GM19395 (cell line): ENCODE data around the gene ADAMTSL1.

Experiments
- ATAC-seq: cut with Tn5 transposase; IDR thresholded peaks from one replicate; pipeline ENCODE4 v1.9.1; 2021; ENCODE audit warnings: mild to moderate bottlenecking, moderate library complexity; ENCODE audit not compliant: unreplicated experiment

ADAMTSL1 gene

GRCh38 chr9:18766989-18767550 lies 293.1 kb downstream of the ADAMTSL1 start:
- ATAC-seq = no peak

GRCh38 chr9:18768951-18769622 lies 295.1 kb downstream of the ADAMTSL1 start:
- ATAC-seq = peak; percentile 91

- no peak for ATAC-seq
These were observed 296.4 kb downstream of the ADAMTSL1 start for GRCh38 chr9:18770131-18770908.

DNA sequence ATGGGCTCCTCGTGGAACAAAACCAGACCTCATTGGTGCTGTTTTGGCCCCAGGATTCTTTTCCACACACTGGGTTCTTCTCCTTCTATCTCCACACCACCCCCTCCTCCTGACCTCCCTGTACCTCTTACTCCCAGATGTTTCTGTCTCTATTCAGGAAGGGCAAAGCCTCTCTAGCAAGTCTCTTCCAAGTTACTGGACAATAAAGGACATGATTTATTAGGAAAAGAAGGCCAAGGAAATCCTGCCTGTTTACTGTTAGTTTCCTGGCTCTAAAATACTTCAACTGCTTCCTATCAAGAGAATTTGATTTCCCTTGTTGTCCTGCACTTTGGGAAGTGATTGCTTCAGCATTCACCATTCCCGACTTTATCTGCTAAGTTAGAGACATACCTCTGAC lies 297.1 kb downstream of the ADAMTSL1 start:
- ATAC-seq = no peak

- no peak for ATAC-seq
These were observed 297.8 kb downstream of the ADAMTSL1 start for GRCh38 chr9:18771763-18772162.

DNA sequence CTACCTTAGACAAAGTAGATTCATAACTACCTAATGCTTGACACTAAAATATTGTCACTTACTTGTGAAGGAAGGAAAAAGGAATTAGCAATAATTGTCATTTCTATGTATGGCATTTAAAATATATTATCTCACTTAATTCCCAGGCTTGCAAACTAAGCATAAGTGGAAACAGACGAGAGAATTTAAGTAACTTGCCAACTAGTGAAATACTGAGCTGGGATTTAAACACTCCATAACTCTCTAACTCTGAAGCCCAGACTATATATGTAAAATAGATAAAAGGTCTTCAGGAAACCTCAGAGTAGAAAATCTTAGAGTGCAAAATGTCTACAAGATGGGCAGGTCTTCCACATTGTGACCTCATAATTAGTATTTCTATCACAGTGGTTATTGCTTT lies 301.3 kb downstream of the ADAMTSL1 start:
- no peak for ATAC-seq

DNA sequence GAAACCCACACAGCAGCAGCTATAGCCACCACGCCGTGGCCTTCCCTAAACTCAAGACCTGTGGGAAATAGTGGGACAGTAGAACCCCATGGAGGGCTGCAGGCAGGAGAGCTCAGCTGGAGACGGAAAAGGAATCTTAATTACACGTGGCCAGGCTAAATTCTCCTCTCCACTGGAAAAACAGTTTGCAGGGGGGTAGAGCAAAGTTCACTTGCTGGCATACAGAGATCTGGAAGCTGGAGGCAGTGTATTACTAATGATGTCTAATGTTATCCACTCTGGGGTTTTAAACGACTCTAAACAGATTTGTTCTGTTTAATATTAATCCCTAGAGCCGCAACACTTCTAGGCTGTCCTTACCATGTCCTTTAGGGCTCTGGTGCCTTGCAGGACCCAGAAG lies 302.0 kb downstream of the ADAMTSL1 start:
- no peak for ATAC-seq

DNA sequence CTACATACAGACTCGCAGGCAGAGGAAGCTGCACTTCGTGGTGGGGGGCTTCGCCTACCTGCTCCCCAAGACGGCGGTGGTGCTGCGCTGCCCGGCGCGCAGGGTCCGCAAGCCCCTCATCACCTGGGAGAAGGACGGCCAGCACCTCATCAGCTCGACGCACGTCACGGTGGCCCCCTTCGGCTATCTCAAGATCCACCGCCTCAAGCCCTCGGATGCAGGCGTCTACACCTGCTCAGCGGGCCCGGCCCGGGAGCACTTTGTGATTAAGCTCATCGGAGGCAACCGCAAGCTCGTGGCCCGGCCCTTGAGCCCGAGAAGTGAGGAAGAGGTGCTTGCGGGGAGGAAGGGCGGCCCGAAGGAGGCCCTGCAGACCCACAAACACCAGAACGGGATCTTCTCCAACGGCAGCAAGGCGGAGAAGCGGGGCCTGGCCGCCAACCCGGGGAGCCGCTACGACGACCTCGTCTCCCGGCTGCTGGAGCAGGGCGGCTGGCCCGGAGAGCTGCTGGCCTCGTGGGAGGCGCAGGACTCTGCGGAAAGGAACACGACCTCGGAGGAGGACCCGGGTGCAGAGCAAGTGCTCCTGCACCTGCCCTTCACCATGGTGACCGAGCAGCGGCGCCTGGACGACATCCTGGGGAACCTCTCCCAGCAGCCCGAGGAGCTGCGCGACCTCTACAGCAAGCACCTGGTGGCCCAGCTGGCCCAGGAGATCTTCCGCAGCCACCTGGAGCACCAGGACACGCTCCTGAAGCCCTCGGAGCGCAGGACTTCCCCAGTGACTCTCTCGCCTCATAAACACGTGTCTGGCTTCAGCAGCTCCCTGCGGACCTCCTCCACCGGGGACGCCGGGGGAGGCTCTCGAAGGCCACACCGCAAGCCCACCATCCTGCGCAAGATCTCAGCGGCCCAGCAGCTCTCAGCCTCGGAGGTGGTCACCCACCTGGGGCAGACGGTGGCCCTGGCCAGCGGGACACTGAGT lies 303.2 kb downstream of the ADAMTSL1 start:
- ATAC-seq = no peak

GRCh38 chr9:18778147-18778546 lies 304.2 kb downstream of the ADAMTSL1 start:
- ATAC-seq = no peak

DNA sequence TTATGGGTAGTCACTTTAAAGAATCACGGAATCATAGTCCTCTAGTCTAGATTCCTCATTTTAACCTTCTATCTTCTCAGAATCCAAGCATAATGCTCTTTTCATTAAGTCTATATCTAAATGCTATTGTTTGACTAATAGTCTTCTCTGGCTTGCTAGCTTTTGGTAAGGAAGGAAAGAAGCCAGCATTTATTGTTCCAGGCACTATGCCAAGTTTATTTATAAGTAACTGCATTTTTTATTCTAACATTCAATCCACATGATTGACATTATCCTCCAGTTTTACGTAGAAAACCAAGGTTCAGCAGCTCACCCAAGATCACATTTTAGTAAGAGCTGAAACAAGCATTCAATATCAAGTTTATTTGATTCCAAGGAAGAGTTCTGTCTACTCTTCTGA lies 304.9 kb downstream of the ADAMTSL1 start:
- ATAC-seq = no peak

DNA sequence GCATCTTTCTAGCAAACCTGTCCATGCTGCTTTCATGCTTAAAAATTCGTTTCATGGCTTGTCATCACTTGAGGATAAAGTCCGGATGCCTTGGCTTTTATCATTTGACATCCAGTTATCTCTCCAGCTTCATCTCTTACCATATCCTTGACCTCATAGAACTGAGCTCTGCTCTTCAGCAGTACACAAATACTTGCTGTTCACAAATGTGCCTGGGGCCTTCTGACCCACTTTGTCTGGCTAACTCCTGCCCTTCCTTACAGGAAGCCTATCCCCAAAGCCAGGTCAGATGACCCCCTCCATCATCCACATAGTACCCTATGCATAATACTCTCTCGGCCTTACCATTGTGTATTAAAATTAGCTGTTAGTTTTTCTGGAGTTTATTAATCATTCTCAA lies 310.0 kb downstream of the ADAMTSL1 start:
- no peak for ATAC-seq

- no peak for ATAC-seq
These were observed 311.7 kb downstream of the ADAMTSL1 start for GRCh38 chr9:18785604-18786003.

DNA sequence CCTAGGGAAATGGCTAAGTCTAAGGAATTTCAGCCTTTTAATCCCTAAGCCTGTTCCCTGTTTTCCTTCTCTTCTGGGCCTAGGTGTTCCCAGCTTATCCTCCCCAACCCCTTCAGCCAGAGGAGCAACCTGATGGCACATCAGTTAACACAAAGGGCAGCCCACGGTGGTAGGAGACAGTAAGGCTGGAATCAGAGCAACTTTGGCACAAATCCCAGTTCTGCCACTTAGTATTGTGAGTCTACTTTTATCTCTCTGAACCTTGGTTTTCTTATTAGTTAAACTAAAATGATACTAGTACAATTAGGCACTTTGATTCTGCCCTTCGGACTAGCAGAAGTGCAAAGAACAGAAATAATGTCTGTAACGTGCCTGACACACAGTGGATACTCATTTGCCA lies 312.2 kb downstream of the ADAMTSL1 start:
- no peak for ATAC-seq

GRCh38 chr9:18786911-18787650 lies 313.1 kb downstream of the ADAMTSL1 start:
- no peak for ATAC-seq

GRCh38 chr9:18788256-18788655 lies 314.3 kb downstream of the ADAMTSL1 start:
- no peak for ATAC-seq

DNA sequence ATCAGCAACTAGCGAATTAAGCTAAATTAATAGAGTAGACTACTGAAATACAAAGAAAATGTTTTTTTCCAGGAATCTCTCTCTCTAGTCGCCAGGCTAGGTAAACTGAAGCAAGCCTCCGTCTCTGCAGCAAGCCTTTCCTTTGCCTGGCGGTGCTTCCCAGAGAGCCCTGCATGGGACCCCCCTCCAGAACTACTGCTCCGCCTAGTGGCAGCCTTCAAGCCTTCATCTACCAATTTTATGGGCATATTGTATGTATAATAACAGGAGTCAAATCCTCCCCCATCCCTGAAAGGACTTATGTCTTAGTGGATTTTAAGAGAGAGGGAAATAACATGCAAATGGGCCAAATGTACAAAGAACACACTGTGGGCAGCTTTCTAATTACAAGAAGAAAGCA lies 317.1 kb downstream of the ADAMTSL1 start:
- ATAC-seq = no peak

GRCh38 chr9:18793122-18793521 lies 319.2 kb downstream of the ADAMTSL1 start:
- ATAC-seq = no peak

DNA sequence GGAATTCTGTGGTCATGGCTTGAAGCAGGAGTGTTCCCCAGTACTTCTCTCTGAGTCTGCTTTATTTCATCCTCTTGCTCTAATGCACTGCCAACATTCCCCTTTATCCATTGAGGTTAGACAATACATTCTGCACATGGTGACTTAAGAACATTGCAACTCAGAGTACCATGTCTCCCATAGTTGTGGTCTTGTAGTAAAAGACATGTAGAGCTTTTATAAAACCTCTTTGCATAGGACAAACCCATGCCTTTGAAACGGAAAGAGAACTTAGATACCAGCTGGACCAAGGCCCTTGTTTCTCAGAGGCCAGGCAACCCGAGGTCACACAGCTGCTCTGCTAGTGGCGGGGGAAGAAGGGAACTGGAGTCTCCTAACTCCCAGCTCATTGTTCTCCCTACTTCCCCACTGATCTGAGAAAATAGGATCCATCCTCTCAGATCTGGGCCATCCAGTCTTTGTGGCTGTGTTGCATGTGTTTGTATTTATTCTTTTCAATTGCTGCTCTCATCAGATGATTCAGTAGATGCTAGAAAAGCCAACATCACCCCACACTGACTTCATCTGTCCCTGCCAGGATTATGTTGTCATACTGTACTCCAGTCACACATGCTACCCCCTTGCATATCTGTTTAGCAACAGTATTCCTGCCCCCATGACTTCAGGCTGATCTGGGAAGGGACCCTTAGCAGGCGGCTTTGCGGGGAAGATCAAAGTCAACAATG lies 322.2 kb downstream of the ADAMTSL1 start:
- ATAC-seq = no peak

GRCh38 chr9:18796696-18797270 lies 322.8 kb downstream of the ADAMTSL1 start:
- no peak for ATAC-seq
